Colonic mucosa (tissue), 4 donors: ENCODE measurements around the gene ARHGAP10. TPM values are rescaled to one million over a fixed set of nuclear protein-coding genes. Genes with fewer than 3 reads are reported as not detected.

Source experiments
- DNase-seq: peaks from one replicate; pipeline ENCODE4 v3.0.0-alpha.2; 2020
- H3K27ac ChIP-seq: fragments of 200-600 bp; one replicate; pipeline ENCODE4 v1.8.0; 2021
- H3K27me3 ChIP-seq: fragments of 200-600 bp; one replicate; pipeline ENCODE4 v1.8.0; 2021
- H3K36me3 ChIP-seq: fragments of 200-600 bp; one replicate; pipeline ENCODE4 v1.8.0; 2021
- H3K4me1 ChIP-seq: fragments of 200-600 bp; one replicate; pipeline ENCODE4 v1.8.0; 2021; ENCODE audit warnings: mild to moderate bottlenecking
- H3K4me3 ChIP-seq: fragments of 200-600 bp; one replicate; pipeline ENCODE4 v1.8.0; 2021
- H3K9ac ChIP-seq, 2 donors: one replicate each; pipeline ENCODE4 v1.7.0; 2013; ENCODE audit warnings: control low read depth in 2 of 2, low read depth in 2 of 2, low read length in 2 of 2
- H3K9me3 ChIP-seq: fragments of 200-600 bp; one replicate; pipeline ENCODE4 v1.8.0; 2021
- intact Hi-C: fragments of 100-400 bp; cut with DNase I; formaldehyde crosslinking; loops from one replicate; pipeline ENCODE4 v1.14.1; 2022
- total RNA-seq, 2 donors: library from RNA; stranded (reverse); fragmentation: NEBNext Ultra II Directional in 1 of 2; extraction: Animal tissue kit (Norgen Biotek cat#: 25700) in 1 of 2; gene quantifications; one replicate each; pipeline ENCODE4 v1.2.1, GENCODE V29; 2021
- TF ChIP-seq, protein P1 (sequence below): fragments of 200-600 bp; IDR thresholded peaks from one replicate; pipeline ENCODE4 v1.8.0; 2022; ENCODE audit warnings: antibody characterized with exemption, mild to moderate bottlenecking
- donor health status: healthy.
- donor health status: DM: no; HTN: no; CAD: no.
- donor health status: DM: no; HTN: no; CAD: no.

The ARHGAP10 gene
- total RNA-seq, 2 donors from 2014 or later: 4.4 to 7.1 TPM

DNA sequence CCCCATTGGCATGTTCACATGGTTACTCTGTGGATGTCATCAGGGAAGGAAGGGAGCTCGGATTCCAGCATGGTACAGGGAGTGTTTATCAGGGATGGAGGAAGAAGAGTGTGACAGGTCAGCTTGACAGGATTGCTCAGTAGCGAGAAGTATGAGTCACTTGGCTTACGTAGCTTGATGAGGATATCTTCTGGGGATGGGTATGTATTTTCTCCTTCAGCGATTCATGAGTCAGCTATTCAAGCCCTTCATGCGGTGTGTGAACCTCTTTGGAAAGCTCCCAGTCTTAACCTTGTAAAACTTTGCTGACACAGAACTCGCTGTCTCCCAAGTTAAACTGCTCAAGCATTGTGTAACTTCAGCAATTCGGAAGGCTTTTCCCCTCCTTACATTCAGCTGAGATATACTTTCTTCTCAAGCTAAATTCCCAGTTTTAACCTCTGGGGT lies 275.4 kb downstream of the ARHGAP10 start:
- Histone ChIP-seq H3K4me3 (no peak overlapping the region), H3K9ac (no peak overlapping the region), H3K9me3 (no peaks in the 10 kb centered on the region), H3K27me3 (no peaks in the 10 kb centered on the region), H3K4me1 (no peaks in the 10 kb centered on the region), H3K27ac (no peak overlapping the region), H3K36me3 (no peaks in the 10 kb centered on the region)
- DNase-seq: no peak
- TF ChIP-seq, protein P1, sequence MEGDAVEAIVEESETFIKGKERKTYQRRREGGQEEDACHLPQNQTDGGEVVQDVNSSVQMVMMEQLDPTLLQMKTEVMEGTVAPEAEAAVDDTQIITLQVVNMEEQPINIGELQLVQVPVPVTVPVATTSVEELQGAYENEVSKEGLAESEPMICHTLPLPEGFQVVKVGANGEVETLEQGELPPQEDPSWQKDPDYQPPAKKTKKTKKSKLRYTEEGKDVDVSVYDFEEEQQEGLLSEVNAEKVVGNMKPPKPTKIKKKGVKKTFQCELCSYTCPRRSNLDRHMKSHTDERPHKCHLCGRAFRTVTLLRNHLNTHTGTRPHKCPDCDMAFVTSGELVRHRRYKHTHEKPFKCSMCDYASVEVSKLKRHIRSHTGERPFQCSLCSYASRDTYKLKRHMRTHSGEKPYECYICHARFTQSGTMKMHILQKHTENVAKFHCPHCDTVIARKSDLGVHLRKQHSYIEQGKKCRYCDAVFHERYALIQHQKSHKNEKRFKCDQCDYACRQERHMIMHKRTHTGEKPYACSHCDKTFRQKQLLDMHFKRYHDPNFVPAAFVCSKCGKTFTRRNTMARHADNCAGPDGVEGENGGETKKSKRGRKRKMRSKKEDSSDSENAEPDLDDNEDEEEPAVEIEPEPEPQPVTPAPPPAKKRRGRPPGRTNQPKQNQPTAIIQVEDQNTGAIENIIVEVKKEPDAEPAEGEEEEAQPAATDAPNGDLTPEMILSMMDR: no peak
- intact Hi-C loops: no loop called here

DNA sequence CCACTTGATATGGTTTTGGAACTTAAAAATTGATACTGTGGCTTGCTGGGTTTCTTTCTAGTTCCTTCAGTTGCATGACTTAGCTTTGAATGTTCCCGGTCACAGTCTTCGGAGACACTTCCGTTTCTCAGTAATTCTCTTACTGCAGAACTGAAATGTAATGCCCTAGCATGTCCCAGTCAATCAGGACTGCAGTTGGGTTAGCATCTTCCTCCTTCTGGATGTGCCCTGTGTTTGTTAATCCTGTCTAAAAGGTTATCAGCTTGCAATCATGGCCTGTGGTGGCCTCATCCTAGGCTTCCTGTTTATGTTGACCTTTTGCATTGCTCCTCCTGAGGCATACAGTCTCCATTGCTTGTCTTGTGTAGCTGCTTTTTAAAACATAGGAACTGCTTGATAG lies 275.9 kb downstream of the ARHGAP10 start:
- no peaks in the 10 kb centered on the region for H3K36me3 ChIP-seq
- TF ChIP-seq, protein P1: no peak
- DNase-seq: no peak
- intact Hi-C loops: no loop called here
- H3K4me1 ChIP-seq: no peaks in the 10 kb centered on the region
- no peak overlapping the region for H3K9ac ChIP-seq
- no peak overlapping the region for H3K4me3 ChIP-seq
- no peaks in the 10 kb centered on the region for H3K27me3 ChIP-seq
- H3K9me3 ChIP-seq: no peaks in the 10 kb centered on the region
- no peak overlapping the region for H3K27ac ChIP-seq

DNA sequence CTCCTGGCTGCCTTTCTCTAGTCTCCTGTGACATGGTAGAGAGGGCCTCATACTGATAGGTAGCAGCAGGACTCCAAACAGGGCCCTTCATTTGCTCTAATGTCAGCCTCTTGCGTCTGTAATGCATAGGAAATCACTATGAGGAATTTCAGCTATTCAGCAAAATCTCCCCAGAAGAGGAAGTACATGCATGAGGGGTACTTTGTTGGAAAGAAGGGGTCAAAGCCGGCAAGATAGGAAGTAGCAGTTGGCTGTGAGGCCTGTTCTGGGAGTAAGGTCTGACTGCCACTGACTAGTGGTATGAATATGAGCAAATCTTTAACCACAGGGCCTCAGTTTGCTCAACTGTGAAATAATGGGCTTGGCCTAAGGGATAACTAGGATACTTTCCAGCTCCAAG lies 283.2 kb downstream of the ARHGAP10 start:
- Histone ChIP-seq H3K9me3 (no peaks in the 10 kb centered on the region), H3K27me3 (no peaks in the 10 kb centered on the region), H3K27ac (no peak overlapping the region), H3K4me3 (no peak overlapping the region), H3K9ac (no peak overlapping the region), H3K4me1 (no peaks in the 10 kb centered on the region), H3K36me3 (no peaks in the 10 kb centered on the region)
- no peak for DNase-seq
- TF ChIP-seq, protein P1: no peak
- intact Hi-C loops: no loop called here

DNA sequence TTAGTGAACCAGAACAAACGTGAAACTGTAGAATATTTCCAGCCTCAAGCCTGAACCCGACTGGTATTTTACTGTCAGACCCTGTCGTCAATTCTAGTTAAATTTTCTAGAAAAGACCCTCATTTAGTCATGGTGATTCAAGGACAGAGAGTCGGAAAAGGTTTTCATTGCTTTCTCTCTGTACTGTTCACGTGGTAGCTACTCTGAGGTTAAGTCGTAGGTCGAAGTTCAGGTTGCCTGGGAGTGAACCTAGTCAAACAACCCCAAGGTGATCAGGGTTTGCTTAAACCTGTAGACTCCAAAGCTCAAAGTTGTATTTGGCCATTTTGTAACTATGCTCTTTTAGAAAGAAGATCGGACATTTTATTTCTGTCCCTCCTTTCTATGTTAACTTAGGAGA lies 283.6 kb downstream of the ARHGAP10 start:
- Histone ChIP-seq H3K9me3 (no peaks in the 10 kb centered on the region), H3K9ac (no peak overlapping the region), H3K27ac (no peak overlapping the region), H3K36me3 (no peaks in the 10 kb centered on the region), H3K4me3 (no peak overlapping the region), H3K4me1 (no peaks in the 10 kb centered on the region), H3K27me3 (no peaks in the 10 kb centered on the region)
- intact Hi-C loops: no loop called here
- TF ChIP-seq, protein P1: no peak
- no peak for DNase-seq

DNA sequence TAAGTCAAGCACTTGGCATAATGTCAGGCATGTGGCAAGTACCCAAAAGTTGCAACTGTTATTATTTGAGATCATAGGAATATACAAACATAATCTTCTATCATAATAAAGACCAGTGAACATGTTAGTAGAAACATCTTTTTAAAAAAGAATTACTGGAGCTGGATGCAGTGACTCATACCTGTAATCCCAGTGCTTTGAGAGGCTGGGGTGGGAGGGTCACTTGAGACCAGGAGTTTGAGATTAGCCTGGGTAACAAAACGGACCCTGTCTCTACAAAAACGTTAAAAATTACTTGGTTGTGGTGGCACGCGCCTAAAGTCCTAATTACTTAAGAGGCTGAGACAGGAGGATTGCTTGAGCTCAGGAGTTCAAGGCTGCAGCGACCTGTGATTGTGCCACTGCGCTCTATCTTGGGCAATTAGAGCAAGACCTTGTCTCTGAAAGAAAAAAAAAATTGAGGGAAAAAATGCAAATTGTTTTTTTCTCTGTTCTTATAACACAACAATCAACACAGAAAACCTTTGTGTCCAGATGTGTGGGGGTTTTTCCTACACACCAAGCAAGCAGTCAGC lies 284.3 kb downstream of the ARHGAP10 start:
- Histone ChIP-seq H3K36me3 (no peaks in the 10 kb centered on the region), H3K9me3 (no peaks in the 10 kb centered on the region), H3K27me3 (no peaks in the 10 kb centered on the region), H3K4me3 (no peak overlapping the region), H3K27ac (no peak overlapping the region), H3K9ac (no peak overlapping the region), H3K4me1 (no peaks in the 10 kb centered on the region)
- intact Hi-C loops: no loop called here
- TF ChIP-seq, protein P1: no peak
- DNase-seq: no peak
